Measurements from ENCODE around the gene CLIC3.
"Not testable (repeated sequence)": the region's sequence is repeated elsewhere in the genome, so short reads cannot be mapped to it uniquely, and the experiment has no call there.

CLIC3 gene

DNA sequence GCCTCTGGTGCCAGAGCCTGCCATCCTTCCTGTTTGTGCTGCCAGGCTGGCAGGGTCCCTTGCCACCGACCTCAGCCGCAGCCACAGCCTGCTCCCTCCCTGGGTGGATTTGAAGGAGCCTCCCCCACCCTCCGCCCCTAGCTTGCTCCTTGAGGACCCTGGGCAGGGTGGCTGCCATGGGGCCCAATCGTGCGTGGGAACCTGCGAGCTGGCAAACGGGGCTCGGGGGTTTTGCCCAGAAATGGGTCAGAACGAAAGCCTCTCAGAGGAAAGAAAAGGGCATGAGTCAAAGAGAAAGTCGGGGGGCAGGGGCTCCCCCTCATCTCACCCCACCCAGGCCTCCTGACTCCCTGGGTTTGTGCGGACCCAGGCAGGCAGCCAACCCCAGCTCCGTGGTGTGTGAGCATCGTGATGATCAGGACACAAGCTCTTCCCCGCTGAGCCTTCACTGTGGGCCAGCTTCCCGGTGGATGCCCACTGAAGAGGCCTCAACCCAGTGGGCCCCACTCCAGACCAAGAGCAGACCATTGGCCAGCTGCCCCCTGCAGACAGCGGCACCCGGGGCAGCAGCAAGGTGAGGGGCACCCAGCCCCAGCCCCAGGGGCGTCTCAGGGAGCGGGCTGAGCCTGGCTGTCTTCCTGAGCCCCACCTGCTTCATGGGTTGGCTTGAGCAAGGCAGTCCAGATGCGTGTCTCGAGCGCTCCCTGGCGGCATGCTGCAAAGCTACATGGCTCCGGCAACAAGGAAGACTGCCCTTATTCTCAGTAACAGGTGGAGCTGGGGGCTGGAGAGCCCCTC is 38.5 kb upstream of the CLIC3 start:
- Mint-ChIP-seq H3K36me3 (ENCODE audit: low read depth) (peaks cover 2% of the 10 kb centered on the region), H3K9me3 (no peaks in the 10 kb centered on the region), H3K4me1 (ENCODE audit: low read depth) (peaks cover 39% of the 10 kb centered on the region), H3K27me3 (no peaks in the 10 kb centered on the region), H3K27ac (peak overlapping the region; percentile 89), H3K4me3 (peak overlapping the region; percentile 65)
- peak; percentile 90 for DNase-seq

DNA sequence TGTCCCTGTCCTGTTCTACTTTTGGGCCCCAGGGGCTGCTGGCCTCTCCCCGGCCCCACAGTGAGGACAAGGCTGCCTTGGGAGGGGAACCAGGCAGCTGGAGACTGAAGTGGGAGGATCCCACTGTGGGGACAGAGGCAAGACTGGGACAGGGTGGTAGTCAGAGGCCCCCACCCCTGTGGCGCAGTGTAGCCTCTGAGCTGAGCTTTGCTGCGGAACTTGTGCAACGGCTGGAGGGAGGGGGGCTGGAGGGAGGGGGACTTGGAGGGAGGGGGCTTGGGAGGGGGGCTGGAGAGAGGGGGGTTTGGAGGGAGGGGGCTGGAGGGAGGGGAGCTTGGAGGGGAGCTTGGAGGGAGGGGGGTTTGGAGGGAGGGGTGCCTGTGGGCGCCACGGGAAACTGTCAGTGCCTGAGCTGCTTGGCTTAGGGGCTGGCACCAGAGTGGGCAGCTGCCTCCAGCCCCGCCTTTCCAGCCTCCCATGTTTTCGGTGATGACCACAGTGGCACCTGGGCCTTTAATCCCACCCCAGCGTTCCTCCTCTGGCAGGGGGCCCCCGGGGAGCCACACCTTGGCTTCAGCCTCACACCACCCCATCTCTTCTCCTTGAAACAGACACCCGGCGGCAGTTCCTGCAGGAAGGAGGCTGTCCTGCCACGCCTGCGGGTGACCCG is 37.8 kb upstream of the CLIC3 start:
- Mint-ChIP-seq H3K4me1 (ENCODE audit: low read depth) (peaks cover 47% of the 10 kb centered on the region), H3K27me3 (no peaks in the 10 kb centered on the region), H3K4me3 (peak overlapping the region; percentile 65), H3K9me3 (no peaks in the 10 kb centered on the region), H3K36me3 (ENCODE audit: low read depth) (peaks cover 2% of the 10 kb centered on the region), H3K27ac (peak overlapping the region; percentile 89)
- no peak for DNase-seq

DNA sequence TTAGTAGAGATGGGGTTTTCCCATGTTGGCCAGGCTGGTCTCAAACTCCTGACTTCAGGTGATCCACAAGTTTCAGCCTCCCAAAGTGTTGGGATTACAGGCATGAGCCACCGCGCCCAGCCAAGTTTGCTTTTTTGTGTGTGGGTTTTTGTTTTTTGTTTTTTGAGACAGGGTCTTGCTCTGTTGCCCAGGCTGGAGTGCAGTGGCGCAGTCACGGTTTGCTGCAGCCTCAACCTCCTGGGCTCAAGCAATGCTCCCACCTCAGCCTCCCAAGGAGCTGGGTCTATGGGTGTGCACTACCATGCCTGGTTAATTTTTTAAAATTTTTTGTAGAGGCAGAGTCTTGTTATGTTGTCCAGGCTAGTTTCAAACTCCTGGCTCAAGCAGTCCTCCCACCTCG is 37.1 kb upstream of the CLIC3 start:
- peaks cover 54% of the 10 kb centered on the region for H3K4me1 Mint-ChIP-seq (ENCODE audit: low read depth)
- not testable (repeated sequence) for H3K9me3 Mint-ChIP-seq; H3K27ac Mint-ChIP-seq; H3K27me3 Mint-ChIP-seq; DNase-seq; H3K36me3 Mint-ChIP-seq (ENCODE audit: low read depth); H3K4me3 Mint-ChIP-seq

DNA sequence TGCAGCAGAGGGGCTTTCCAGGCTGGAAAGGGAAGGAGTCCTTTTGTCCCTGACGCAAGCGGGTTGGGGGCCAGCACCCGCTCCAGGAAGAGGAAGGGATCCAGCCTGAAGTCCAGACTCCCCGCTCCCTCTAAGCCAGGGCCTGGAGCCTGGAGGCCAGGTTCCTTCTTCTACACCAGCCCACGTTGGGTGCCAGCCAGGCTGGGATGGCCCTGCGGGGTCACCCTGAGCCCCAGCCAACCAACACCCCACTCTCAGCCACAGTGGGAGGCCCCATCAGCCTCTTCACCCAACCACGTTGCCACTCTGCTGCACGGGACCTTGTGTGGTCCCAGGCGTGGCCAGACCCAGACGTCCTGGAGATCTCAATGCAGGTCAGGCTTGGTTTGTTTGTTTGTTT is 36.5 kb upstream of the CLIC3 start:
- no peaks in the 10 kb centered on the region for H3K36me3 Mint-ChIP-seq (ENCODE audit: low read depth)
- H3K4me3 Mint-ChIP-seq, result peak overlapping the region; percentile 36
- no peaks in the 10 kb centered on the region for H3K27me3 Mint-ChIP-seq
- no peaks in the 10 kb centered on the region for H3K9me3 Mint-ChIP-seq
- peaks cover 54% of the 10 kb centered on the region for H3K4me1 Mint-ChIP-seq (ENCODE audit: low read depth)
- DNase-seq, result no peak
- no peak overlapping the region for H3K27ac Mint-ChIP-seq

DNA sequence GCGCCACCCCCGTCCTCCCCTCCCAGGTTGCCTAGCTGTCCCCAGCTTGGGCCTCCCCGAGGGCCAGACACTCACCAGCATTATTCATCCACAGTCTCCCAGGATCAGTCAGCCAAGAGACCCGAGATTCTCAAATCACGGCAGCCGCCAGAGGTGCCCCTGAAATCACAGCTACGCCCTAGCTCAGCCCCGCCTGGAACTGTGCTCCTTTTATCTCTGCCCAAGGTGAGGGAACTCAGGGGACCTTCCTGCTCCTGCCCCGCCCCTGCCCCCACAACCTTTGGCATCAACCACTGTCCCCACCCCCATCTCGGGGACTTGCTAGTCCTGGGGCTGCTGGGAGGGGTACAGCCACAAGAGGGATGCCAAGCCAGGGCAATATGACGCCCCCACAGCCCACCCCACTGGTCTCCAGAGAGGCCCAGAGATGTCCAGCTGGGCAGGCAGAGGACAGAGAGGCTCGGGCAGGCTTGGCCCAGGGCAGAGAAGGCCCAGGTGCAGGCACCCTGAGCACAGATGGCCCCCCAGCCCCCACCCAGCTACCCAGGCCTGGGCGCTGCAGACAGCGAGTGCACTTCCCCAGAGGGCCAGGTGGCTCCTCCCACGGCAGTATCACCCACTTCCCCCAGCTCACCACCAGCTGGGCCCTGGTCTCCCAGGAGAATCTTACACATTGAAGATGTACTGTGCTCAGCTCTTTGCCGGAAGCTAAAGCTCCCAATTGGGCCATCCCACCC is 35.7 kb upstream of the CLIC3 start, which contains the start of gene FUT7:
TSS of gene FUT7 (minus strand) at position 185 of the 737 bp plus-strand sequence. CDS start at position 88, 97 bp downstream.
- H3K9me3 Mint-ChIP-seq, result no peaks in the 10 kb centered on the region
- H3K36me3 Mint-ChIP-seq (ENCODE audit: low read depth), result no peaks in the 10 kb centered on the region
- peak within 1 kb of the TSS; percentile 72 for H3K27ac Mint-ChIP-seq
- H3K4me1 Mint-ChIP-seq (ENCODE audit: low read depth), result peaks cover 57% of the 10 kb centered on the region
- H3K27me3 Mint-ChIP-seq, result no peaks in the 10 kb centered on the region
- DNase-seq, result peak; percentile 60
- H3K4me3 Mint-ChIP-seq, result peak within 1 kb of the TSS; percentile 47

DNA sequence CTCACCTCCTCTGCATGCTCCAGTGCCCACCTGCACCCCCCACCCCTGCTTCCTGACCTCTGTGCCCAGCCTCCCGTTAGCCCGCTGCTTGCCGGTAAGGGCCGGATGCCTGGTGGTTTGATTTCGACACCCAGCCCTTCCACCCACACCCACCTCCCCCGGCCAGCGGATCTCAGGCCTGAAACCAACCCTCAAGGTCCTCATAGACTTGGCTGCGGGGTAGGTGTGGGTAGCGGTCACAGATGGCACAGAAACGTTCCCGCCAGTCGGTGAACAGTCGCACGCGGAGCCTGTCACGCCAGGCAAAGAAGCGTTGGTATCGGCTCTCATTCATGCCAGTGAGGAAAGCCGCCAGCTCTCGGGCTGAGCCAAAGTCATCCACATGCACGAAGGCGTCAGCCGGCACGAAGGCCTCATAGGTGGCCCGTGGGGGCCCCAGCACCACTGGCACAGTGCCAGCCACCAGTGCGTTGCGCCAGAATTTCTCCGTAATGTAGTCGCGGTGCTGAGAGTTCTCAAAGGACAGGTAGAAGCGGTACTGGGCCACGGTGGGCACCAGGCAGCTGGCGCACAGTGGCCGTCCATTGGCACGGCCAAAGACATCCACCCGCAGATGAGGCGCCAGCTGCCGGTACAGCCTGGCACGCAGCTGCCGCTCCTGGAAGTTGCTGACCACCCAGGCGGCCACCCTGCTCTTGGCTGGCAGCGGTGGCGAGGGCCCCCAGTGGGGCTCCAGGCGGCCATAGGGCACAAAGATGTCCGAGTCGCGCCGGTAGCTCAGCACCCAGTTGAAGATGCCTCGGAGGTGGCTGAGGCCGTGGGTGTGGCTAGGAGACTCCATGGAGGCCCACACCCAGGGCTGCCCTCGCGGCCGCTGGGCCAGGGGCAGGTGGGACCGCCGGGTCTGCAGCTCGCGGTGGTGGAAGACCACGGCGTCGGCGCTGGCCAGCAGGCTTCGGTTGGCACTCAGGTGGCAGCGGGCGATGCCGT is 34.5 kb upstream of the CLIC3 start:
- Mint-ChIP-seq H3K4me1 (ENCODE audit: low read depth) (peaks cover 64% of the 10 kb centered on the region), H3K36me3 (ENCODE audit: low read depth) (no peaks in the 10 kb centered on the region)

DNA sequence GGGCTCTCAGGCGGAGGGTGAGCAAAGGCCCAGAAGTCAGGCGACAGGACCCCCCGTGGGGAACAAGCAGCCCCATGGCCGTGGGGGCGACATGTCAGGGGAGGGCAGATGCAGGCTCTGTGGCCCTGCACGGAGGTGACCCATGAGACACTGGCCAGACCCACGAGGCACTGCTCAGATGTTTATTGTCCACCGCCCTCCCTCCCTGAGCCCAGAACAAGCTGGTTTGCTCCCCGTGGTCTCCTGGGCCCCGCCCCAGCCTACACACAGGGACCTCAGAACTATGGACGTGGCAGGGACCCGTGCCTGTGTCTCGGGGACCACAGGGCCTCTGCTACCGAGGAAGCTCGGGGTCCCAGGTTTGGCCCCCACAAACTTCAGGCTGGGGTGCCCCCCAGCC is 33.6 kb upstream of the CLIC3 start:
- no peak for DNase-seq
- H3K4me3 Mint-ChIP-seq, result peak overlapping the region; percentile 47
- H3K36me3 Mint-ChIP-seq (ENCODE audit: low read depth), result no peaks in the 10 kb centered on the region
- H3K27me3 Mint-ChIP-seq, result no peaks in the 10 kb centered on the region
- H3K4me1 Mint-ChIP-seq (ENCODE audit: low read depth), result peaks cover 60% of the 10 kb centered on the region
- no peaks in the 10 kb centered on the region for H3K9me3 Mint-ChIP-seq
- H3K27ac Mint-ChIP-seq, result peak overlapping the region; percentile 72

More for the DNA sequence above, 34.5 kb upstream of the CLIC3 start:
- peak; percentile 73 for DNase-seq
- Mint-ChIP-seq H3K9me3 (no peaks in the 10 kb centered on the region), H3K27me3 (no peaks in the 10 kb centered on the region), H3K4me3 (peak overlapping the region; percentile 47), H3K27ac (peak overlapping the region; percentile 72)

DNA sequence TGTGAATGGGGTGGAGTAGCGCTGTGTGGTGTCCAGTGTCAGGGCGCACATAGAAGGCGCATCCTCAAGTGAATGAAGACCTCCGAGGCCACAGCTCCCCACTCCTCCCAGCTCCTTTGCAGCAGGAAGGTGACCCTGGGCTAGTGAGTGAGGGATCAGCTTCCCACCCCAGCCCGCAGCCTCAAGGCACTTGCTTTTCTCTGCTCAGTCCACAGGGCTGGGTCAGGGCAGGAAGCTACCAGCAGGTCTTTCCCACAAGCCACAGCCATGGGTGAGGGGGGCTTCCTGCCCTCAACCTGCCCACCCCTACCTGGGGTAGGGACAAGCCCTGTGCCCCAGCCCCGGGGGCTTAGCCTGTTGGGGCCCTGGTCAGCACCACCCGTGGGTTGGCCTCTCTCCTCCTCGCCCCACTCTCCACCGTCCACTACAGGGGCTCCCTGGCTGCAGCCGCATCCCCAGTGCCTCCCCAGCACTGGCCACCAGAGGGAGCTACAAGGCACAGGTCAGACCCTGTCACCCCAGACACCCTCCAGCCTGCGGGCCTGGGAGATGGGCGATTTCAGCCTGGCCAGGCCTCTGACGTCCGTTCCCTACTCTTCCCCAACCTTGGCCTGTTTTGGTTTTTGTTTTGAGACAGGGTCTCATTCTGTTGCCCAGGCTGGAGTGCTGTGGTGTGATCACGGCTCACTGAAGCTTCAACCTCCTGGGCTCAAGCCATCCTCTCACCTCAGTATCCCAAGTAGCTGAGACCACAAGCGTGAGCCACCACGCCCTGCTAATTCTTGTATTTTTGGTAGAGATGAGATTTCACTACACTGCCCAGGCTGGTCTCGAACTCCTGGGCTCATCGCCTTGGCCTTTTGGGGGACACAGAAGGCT is 32.9 kb upstream of the CLIC3 start:
- Mint-ChIP-seq H3K27me3 (no peaks in the 10 kb centered on the region), H3K36me3 (ENCODE audit: low read depth) (no peaks in the 10 kb centered on the region), H3K27ac (peak overlapping the region; percentile 68), H3K4me3 (peak overlapping the region; percentile 61), H3K4me1 (ENCODE audit: low read depth) (peaks cover 53% of the 10 kb centered on the region), H3K9me3 (no peaks in the 10 kb centered on the region)
- peak; percentile 87 for DNase-seq

DNA sequence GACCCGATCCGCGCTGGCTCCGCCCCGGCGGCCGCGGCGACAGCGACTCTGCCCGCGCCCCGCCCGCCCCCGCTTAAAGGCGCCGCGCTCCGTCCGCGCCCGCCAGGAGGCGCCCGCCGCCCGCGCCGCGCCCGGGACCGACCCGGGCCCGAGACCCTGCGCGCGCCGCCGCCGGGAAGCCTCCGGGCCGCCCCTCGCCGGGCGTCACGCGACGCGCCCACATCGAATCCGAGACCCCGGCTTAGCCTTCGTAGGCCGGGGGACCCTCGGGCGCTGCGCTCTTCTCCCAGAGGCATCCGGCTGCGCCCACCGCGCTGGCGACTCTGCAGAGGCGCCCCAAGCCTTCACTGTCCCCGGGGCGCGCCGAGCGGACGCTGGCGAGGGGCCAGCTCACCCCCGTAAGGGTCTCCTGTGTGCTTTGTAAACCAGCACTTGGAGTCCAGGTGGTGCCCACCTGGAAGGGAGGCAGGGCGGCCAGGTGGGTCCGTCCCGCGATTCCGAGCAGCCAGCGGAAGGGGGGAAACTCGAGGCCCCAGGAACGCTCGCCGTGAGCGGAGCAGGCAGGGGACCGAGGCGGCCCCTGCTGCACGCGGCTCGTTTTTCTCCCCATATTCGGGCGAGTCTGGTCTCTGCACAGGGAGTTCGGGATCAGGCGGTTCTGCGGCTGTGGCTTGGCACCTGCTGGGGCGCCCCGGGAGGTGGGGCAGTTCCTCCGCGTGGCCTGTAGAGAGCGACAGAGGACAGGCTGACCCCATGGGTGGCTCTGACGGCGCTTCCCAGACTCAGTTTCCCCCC is 32.1 kb upstream of the CLIC3 start:
- Mint-ChIP-seq H3K27me3 (no peaks in the 10 kb centered on the region), H3K4me1 (ENCODE audit: low read depth) (peaks cover 48% of the 10 kb centered on the region), H3K27ac (peak overlapping the region; percentile 22), H3K9me3 (no peaks in the 10 kb centered on the region), H3K4me3 (peak overlapping the region; percentile 61), H3K36me3 (ENCODE audit: low read depth) (no peaks in the 10 kb centered on the region)
- peak; percentile 82 for DNase-seq

DNA sequence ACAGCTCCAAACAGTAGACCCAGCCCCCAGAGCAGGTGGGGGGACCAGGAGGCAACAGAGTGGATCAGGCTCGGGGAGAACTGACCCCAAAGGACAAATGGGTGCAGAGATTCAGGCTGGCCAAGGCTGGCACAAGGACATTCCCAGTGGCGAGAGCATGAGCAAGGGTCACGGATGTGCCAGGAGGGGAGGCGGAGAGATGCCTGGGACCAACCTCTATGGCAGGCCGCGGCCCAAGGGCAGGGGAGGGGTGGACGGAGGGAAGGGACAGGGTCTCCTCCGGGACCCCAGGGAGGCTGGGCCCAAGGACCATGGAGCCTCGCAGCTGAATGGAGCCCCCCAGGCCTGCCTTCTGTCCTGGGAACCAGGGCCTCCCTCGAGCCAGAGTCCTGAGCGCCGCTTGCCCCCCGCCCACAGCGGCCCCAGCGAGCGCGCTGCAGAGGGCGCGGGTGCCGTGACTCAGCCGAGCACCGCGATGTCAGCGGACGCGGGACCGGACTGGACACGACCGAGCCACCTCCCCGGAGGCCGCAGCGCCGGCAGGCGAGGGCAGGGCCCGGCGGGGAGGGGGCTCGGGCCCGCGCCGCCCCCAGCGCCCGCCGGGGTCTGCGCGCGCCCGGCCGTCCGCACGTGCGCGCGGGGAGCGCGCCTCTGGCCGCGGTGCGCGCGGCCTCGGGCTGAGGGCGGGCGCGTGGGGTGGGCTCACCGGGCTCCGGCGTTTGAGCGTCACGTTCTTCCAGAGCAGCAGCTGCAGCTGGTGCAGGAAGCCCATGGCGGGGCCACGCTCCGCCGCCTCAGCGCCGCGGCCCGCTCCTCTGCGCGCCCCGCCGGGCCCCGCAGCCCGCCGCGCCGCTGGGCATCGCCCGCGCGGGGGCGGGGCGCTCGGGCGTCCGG is 31.2 kb upstream of the CLIC3 start, which contains the start of gene ABCA2:
TSS of gene ABCA2 (minus strand) at position 869 of the 894 bp plus-strand sequence. CDS start at position 772, 97 bp downstream.
- Mint-ChIP-seq H3K4me1 (ENCODE audit: low read depth) (peaks cover 45% of the 10 kb centered on the region), H3K27ac (peak within 1 kb of the TSS; percentile 74), H3K27me3 (no peaks in the 10 kb centered on the region), H3K4me3 (peak within 1 kb of the TSS; percentile 71), H3K9me3 (no peaks in the 10 kb centered on the region), H3K36me3 (ENCODE audit: low read depth) (no peaks in the 10 kb centered on the region)
- peak; percentile 45 for DNase-seq

DNA sequence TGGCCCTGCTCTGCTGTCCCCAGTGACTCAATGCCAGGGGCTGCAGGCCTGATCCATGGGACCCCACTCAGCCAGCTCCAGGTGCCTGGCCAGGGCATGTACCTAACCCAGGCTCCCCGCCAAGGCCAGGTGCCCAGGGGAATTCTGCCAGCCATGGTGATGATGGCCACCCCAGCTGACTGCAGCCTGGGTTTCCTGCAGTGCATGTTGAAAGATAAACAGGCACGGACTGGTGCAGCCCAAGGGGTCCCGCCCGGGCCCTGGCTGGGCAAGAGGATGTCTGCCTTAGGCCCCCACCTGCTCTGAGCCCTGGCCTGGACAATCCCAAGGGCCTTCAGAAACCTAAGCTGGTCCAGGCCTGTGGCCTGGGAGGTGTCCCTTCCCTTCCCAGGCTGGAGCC is 30.5 kb upstream of the CLIC3 start:
- H3K27me3 Mint-ChIP-seq, result no peaks in the 10 kb centered on the region
- peaks cover 39% of the 10 kb centered on the region for H3K4me1 Mint-ChIP-seq (ENCODE audit: low read depth)
- H3K9me3 Mint-ChIP-seq, result no peaks in the 10 kb centered on the region
- peak; percentile 41 for DNase-seq
- H3K4me3 Mint-ChIP-seq, result peak overlapping the region; percentile 71
- H3K27ac Mint-ChIP-seq, result no peak overlapping the region
- H3K36me3 Mint-ChIP-seq (ENCODE audit: low read depth), result no peaks in the 10 kb centered on the region

DNA sequence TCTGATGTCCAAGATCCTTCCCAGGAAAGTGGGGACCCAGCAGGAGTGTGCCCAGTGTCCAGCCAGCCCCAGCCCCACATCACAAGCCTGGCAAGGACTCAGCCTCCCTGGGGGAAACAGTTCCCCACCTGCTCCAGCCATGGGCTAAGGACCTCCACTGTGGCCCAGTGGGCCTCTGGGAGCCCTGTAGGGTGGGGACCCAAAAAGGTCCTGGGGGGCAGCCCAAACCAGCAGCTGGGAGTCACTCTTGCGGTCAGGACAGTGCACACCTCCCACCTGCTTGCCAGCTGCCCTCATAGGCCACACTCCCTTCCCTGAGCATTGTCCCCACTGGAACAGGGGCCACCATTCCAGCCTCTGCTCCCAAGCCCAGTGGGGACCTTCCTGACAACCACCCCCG is 30.0 kb upstream of the CLIC3 start:
- no peaks in the 10 kb centered on the region for H3K36me3 Mint-ChIP-seq (ENCODE audit: low read depth)
- DNase-seq, result no peak
- H3K4me1 Mint-ChIP-seq (ENCODE audit: low read depth), result peaks cover 36% of the 10 kb centered on the region
- no peaks in the 10 kb centered on the region for H3K27me3 Mint-ChIP-seq
- H3K9me3 Mint-ChIP-seq, result no peaks in the 10 kb centered on the region
- no peak overlapping the region for H3K4me3 Mint-ChIP-seq
- no peak overlapping the region for H3K27ac Mint-ChIP-seq

Measured in activated T-cell treated with anti-CD3 and anti-CD28 coated beads, Interleukin-2, amount 50 U/mL, for 24 hours (primary cell).